Measurements from ENCODE around the gene WDR86.

- TF ChIP-seq CTCF (conservative IDR thresholded peaks at IDR 0.05): no peak
- no peak for TF ChIP-seq EZH2 (IDR thresholded peaks at IDR 0.05; ENCODE audit: low read depth)
Measured at GRCh38 chr7:151352512-151352911, 57.3 kb downstream of the WDR86 start.
